ENCODE data around the gene PRKN. TPM values are rescaled to one million over a fixed set of nuclear protein-coding genes. Genes with fewer than 3 reads are reported as not detected.
"Not testable (repeated sequence)": the region's sequence is repeated elsewhere in the genome, so short reads cannot be mapped to it uniquely, and the experiment has no call there.

PRKN gene
- total and polyA plus RNA-seq, 9 donors = 3.0 to 15.0 (median 9.2) TPM

DNA sequence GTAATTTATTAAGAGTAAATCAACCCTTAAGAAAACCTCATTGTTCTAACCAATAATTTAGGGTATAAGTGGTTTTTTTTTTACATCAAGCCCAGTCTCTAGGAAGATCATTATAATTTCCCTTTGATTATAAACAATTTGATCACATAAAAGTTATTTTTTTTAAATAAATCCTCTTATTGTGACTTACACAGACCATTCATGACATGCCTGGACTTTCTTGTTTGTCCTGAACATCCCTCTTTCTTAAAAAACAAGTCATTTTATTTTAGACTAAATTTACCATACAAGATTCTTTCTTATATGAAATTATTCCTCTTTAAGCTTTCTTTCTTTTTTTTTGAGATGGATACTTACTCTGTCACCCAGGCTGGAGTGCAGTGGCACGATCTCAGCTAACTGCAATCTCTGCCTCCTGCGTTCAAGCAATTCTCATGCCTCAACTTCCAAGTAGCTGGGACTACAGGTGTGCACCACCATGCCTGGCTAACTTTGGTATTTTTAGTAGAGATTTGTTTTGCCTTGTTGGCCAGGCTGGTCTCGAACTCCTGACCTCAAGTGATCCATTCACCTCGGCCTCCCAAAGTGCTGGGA lies 1400.1 kb downstream of the PRKN start:
- no peak for TF ChIP-seq CTCF (IDR thresholded peaks at IDR 0.05)
- TF ChIP-seq EP300 (IDR thresholded peaks at IDR 0.05) = no peak
- no peak for TF ChIP-seq POLR2A (IDR thresholded peaks at IDR 0.05)
- H3K4me1 ChIP-seq (ENCODE audit: insufficient read depth) = no peaks in the 10 kb centered on the region
- WGBS, 3 donors = 93 to 98% (median 94%) methylated on average over 4 of the region's 4 CpGs
- no peaks in the 10 kb centered on the region for H3K9me3 ChIP-seq
- no peak for DNase-seq
- H3K36me3 ChIP-seq = no peaks in the 10 kb centered on the region
- H3K27me3 ChIP-seq = no peaks in the 10 kb centered on the region
- intact Hi-C loops (cut with DNase I) = no loop called here
- no peak overlapping the region for H3K27ac ChIP-seq
- no peak overlapping the region for H3K4me3 ChIP-seq

GRCh38 chr6:161319231-161319630 lies 1408.3 kb downstream of the PRKN start:
- no peak overlapping the region for H3K4me3 ChIP-seq
- H3K27me3 ChIP-seq = no peaks in the 10 kb centered on the region
- no peaks in the 10 kb centered on the region for H3K4me1 ChIP-seq (ENCODE audit: insufficient read depth)
- no peak for DNase-seq
- no peaks in the 10 kb centered on the region for H3K9me3 ChIP-seq
- no peak for TF ChIP-seq EP300 (IDR thresholded peaks at IDR 0.05)
- TF ChIP-seq CTCF (IDR thresholded peaks at IDR 0.05) = no peak
- TF ChIP-seq POLR2A (IDR thresholded peaks at IDR 0.05) = no peak
- no peak overlapping the region for H3K27ac ChIP-seq
- H3K36me3 ChIP-seq = no peaks in the 10 kb centered on the region
- WGBS, 3 donors = 75 to 80% (median 75%) methylated on average over 2 of the region's 2 CpGs
- intact Hi-C loops (cut with DNase I) = no loop called here

DNA sequence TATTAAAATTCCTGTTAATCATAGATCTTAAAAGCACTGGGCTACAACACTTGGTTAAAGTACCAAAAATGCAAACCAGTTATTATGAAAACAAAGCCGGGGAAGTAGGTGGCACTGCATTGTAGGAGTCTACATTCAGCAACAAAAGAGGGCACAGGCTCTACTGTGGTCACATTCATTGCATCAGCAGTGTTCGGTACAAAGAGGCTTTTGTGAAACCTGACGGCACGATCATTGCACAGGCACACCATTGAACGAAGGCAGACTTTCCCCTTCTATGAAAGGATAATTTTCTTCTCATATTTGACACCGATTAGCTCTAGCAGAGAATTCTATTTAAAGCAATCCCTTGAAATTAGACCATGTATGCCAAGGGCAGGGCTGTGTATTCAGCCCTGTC lies 1409.1 kb downstream of the PRKN start:
- H3K27ac ChIP-seq = no peak overlapping the region
- no peak for DNase-seq
- WGBS, 3 donors = 83 to 89% (median 85%) methylated on average over 6 of the region's 6 CpGs

DNA sequence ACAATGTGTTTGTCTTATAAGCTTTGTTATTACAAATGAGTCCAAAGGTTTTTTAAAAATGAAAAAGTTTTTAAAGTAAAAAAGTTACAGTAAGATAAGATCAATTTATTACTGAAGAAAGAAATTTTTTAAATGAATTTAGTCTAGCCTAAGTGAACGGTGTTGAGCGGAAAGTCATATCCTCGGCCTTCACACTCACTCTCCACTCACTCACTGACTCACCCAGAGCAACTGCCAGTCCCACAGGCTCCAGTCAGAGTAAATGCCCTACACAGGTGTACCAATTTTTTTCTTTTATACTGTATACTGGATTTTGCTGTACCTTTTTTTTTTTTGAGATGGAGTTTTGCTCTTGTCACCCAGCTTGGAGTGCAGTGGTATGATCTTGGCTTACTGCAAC lies 1411.0 kb downstream of the PRKN start:
- intact Hi-C loops (cut with DNase I) = no loop called here
- Histone ChIP-seq H3K4me3 (no peak overlapping the region), H3K36me3 (no peaks in the 10 kb centered on the region), H3K27me3 (no peaks in the 10 kb centered on the region), H3K9me3 (no peaks in the 10 kb centered on the region), H3K4me1 (ENCODE audit: insufficient read depth) (no peaks in the 10 kb centered on the region), H3K27ac (no peak overlapping the region)
- 89 to 91% (median 89%) methylated on average over 3 of the region's 3 CpGs for WGBS, 3 donors
- DNase-seq = no peak
- no peak for TF ChIP-seq EP300 (IDR thresholded peaks at IDR 0.05)
- TF ChIP-seq POLR2A (IDR thresholded peaks at IDR 0.05) = no peak
- TF ChIP-seq CTCF (IDR thresholded peaks at IDR 0.05) = no peak

More for the DNA sequence above, 1409.1 kb downstream of the PRKN start:
- TF ChIP-seq POLR2A (IDR thresholded peaks at IDR 0.05) (no peak), EP300 (IDR thresholded peaks at IDR 0.05) (no peak), CTCF (IDR thresholded peaks at IDR 0.05) (no peak)
- Histone ChIP-seq H3K27me3 (no peaks in the 10 kb centered on the region), H3K9me3 (no peaks in the 10 kb centered on the region), H3K4me3 (no peak overlapping the region), H3K4me1 (ENCODE audit: insufficient read depth) (no peaks in the 10 kb centered on the region), H3K36me3 (no peaks in the 10 kb centered on the region)
- intact Hi-C loops (cut with DNase I) = no loop called here

GRCh38 chr6:161315246-161315917 lies 1412.2 kb downstream of the PRKN start:
- H3K4me3 ChIP-seq; DNase-seq; H3K27me3 ChIP-seq; H3K4me1 ChIP-seq (ENCODE audit: insufficient read depth); intact Hi-C loops (cut with DNase I); H3K27ac ChIP-seq; H3K36me3 ChIP-seq; H3K9me3 ChIP-seq: not testable (repeated sequence)
- WGBS, 3 donors = 83 to 90% (median 88%) methylated on average over 15 of the region's 15 CpGs

DNA sequence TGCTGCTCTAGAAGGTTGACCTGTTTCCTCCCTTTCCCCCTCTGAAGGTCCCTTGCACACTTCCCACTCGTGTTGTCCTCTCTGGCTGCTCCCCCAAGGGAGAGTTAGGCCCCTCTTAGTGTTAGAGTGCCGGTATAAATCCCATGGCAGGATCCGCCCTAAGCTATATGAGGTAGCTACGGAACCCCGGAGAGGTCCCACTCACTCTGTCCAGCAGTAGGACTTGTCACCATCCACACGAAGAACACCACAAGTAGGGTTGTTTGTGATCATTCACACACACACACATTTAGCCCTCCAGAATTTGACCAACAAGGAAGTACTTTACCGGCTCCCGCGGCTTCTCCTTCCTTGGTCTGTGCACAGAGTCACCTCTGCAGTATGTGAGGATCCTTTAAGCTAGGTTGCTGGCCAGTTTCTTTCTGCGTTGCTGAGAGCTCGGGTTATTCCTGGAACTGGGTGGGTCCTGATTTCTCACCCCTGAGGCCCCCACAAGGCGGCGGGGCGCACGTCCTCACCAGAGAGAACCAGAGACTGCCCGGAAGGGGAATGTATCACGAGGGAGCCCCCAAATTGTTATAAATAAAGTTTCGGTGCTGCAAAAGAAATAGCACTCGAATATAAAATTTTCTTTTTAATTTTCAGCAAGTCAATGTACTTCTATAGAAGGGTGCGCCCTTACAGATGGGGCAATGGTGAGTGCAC lies 1412.9 kb downstream of the PRKN start:
- H3K36me3 ChIP-seq; H3K27ac ChIP-seq; intact Hi-C loops (cut with DNase I); H3K27me3 ChIP-seq; H3K4me3 ChIP-seq; DNase-seq; H3K4me1 ChIP-seq (ENCODE audit: insufficient read depth); H3K9me3 ChIP-seq: not testable (repeated sequence)
- 88 to 94% (median 94%) methylated on average over 20 of the region's 20 CpGs for WGBS, 3 donors
